ENCODE results near the gene FOXO6.
"Not testable (repeated sequence)": the region's sequence is repeated elsewhere in the genome, so short reads cannot be mapped to it uniquely, and the experiment has no call there.

FOXO6 gene

DNA sequence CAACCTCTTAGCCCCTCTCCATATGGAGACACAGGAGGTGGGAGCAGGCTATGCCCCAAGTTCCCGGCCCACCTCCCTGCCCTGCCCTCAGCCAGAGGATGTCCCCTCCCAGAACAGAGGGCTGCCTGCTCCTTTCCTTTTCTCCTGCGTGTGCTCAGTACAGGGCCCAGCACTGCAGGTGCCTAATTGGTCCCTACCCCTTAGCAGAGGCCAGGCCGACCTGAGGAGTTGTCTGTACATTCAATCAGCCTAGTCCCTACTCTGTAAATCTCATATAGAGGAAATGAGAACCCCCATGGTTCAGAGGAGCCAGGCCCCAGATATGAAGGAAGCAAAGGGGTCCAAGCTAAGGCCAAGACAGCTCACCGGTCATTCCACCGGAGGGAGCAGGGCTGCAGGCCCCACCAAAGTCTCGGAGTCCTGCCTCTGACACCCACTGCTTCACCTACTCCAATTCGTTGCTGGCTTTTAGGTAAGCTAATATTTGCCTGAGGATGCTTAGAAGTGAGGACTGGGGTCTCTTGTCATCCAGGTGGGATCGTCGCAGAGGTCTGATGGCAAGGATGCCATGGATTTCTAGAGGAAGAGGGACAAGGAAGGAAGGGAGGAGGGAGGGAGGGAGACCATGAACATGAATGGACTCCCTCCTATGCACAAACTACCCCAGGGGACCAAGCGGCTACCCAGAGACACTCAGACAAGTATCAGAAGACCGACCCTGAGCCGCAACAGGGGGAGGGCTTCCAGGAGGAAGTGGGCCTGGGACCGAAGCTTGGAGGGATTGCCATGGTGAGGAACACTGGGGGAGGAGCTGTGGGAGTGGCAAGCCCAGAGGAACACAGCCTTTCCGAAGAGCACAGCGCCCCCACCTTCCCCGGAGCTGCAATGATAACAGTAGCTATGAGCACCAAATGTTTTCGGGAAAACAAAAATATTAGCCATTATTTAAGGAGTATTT is 30.4 kb upstream of the FOXO6 start:
- no peaks in the 10 kb centered on the region for H3K36me3 ChIP-seq (replicated peaks)
- TF ChIP-seq CTCF (IDR thresholded peaks at IDR 0.05; ENCODE audit: low read depth, low read length, missing control alignments) = peak; percentile 52
- no peaks in the 10 kb centered on the region for H3K27me3 ChIP-seq (replicated peaks)
- H3K27ac ChIP-seq = no peak overlapping the region
- in situ Hi-C loops (cut with HindIII; ENCODE audit: low pct_ligation_motif_present, low sequenced_read_pairs) = no loop called here
- no peak overlapping the region for H3K4me3 ChIP-seq (ENCODE audit: low read depth, low read length)
- no peak for DNase-seq

- no peak for TF ChIP-seq CTCF (IDR thresholded peaks at IDR 0.05; ENCODE audit: low read depth, low read length, missing control alignments)
- in situ Hi-C loops (cut with HindIII; ENCODE audit: low pct_ligation_motif_present, low sequenced_read_pairs) = no loop called here
- DNase-seq = no peak
- no peak overlapping the region for H3K27ac ChIP-seq
- H3K4me3 ChIP-seq (ENCODE audit: low read depth, low read length) = no peak overlapping the region
- H3K36me3 ChIP-seq (replicated peaks) = no peaks in the 10 kb centered on the region
- H3K27me3 ChIP-seq (replicated peaks) = no peaks in the 10 kb centered on the region
These were observed 29.7 kb upstream of the FOXO6 start for GRCh38 chr1:41331546-41331917.

GRCh38 chr1:41332161-41332560 is 29.1 kb upstream of the FOXO6 start:
- in situ Hi-C loops (cut with HindIII; ENCODE audit: low pct_ligation_motif_present, low sequenced_read_pairs); H3K27ac ChIP-seq; H3K36me3 ChIP-seq (replicated peaks); H3K4me3 ChIP-seq (ENCODE audit: low read depth, low read length); DNase-seq; H3K27me3 ChIP-seq (replicated peaks): not testable (repeated sequence)

DNA sequence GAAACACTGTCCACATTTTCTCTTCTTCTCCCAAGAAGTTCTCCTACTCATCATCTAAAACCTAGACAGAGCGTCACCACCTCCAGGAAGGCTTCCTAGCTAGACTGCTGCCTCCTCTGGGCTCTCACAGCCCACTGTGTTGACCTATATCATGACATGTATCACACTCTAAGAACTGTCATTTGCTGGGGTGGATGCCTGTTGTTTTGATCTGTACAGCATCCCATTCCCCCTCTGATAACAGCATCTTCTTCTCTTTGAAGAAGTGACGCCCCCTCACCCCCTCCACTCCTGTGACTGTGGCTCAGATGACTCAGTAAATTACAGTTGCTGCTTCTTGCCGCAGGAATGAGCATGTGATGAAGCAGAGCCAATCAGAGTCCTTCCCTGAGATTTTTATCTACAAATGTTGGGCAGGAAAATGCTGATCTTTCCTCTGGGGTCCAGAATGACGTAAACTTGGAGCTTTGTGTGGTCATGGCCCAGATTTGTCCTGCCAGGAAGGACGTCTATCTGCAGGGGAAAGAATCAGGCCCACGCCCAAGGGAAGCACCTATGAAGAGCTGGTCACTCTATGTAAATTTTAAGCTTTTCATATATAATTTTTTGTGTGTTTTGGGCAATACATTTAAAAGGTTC is 28.0 kb upstream of the FOXO6 start:
- no peak for TF ChIP-seq CTCF (IDR thresholded peaks at IDR 0.05; ENCODE audit: low read depth, low read length, missing control alignments)
- no peaks in the 10 kb centered on the region for H3K27me3 ChIP-seq (replicated peaks)
- in situ Hi-C loops (cut with HindIII; ENCODE audit: low pct_ligation_motif_present, low sequenced_read_pairs) = no loop called here
- no peaks in the 10 kb centered on the region for H3K36me3 ChIP-seq (replicated peaks)
- no peak overlapping the region for H3K4me3 ChIP-seq (ENCODE audit: low read depth, low read length)
- peak; percentile 95 for DNase-seq
- peak overlapping the region; percentile 9 for H3K27ac ChIP-seq

DNA sequence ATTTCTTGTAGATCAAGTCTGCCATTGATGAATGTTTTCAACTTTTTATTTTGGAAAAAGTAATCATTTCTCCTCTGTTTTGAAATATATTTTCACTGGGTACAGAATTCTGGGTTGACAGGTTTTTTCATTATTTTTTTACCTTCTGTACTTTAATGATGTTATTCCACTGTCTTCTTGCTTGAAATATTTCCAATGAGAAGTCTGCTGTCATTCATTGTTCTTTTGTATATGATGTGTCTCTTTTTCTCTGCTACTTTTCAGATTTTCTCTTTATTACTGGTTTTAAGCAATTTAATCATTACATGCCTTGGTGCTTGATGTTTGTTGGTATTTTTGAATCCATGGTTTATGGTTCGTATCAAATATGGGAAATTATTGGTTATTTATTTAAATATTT is 22.4 kb upstream of the FOXO6 start:
- in situ Hi-C loops (cut with HindIII; ENCODE audit: low pct_ligation_motif_present, low sequenced_read_pairs) = no loop called here
- no peak overlapping the region for H3K27ac ChIP-seq
- no peak for TF ChIP-seq CTCF (IDR thresholded peaks at IDR 0.05; ENCODE audit: low read depth, low read length, missing control alignments)
- no peak overlapping the region for H3K4me3 ChIP-seq (ENCODE audit: low read depth, low read length)
- H3K27me3 ChIP-seq (replicated peaks) = no peaks in the 10 kb centered on the region
- no peak for DNase-seq
- H3K36me3 ChIP-seq (replicated peaks) = no peaks in the 10 kb centered on the region

DNA sequence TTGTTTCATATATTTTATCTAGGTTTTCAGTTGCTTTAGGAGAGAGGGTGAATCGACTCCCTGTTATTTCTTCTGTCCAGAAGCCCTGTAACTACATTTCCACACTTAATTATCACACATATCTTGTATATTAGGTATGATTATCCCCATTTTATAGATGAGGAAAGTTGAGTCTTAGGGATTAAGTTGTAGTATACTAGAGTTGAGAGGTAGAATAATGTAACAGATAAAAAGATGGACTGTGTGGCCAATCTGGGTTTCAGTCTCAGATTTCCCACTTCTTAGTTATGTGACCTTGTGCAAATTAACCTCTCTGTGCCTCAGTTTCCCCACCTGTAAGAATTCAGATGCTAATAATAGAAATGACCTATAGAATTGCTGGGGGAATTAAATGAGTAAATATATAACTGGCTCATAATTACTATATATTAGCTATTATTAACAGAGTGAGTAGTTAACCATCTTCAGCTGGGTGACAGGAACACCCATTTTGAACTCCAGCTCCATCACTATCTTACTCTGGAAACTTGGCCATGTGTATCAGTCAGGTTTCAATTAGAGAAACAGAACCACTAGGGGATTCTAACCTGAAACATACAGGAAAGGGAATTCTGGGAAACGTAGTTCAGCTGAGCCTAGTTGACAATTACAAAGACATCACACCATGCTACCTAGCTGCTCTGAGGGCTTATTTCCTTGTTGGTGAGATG is 20.4 kb upstream of the FOXO6 start:
- no peak for DNase-seq
- Histone ChIP-seq H3K36me3 (replicated peaks) (no peaks in the 10 kb centered on the region), H3K27me3 (replicated peaks) (no peaks in the 10 kb centered on the region), H3K27ac (no peak overlapping the region), H3K4me3 (ENCODE audit: low read depth, low read length) (no peak overlapping the region)
- in situ Hi-C loops (cut with HindIII; ENCODE audit: low pct_ligation_motif_present, low sequenced_read_pairs) = no loop called here
- TF ChIP-seq CTCF (IDR thresholded peaks at IDR 0.05; ENCODE audit: low read depth, low read length, missing control alignments) = no peak
